Embryonic facial prominence (tissue), 1 donor: ENCODE measurements around the gene MEIS3.

ENCODE experiments used
- DNase-seq: peaks from one replicate; pipeline ENCODE4 v3.0.0-alpha.2; 2016; ENCODE audit errors: extremely low spot score

Gene MEIS3

GRCh38 chr19:47419030-47419783 is at the start of gene MEIS3:
Gene MEIS3 (minus strand): TSS chr19:47419527. CDS start chr19:47419081, 446 bp downstream.
- no peak for DNase-seq

DNA sequence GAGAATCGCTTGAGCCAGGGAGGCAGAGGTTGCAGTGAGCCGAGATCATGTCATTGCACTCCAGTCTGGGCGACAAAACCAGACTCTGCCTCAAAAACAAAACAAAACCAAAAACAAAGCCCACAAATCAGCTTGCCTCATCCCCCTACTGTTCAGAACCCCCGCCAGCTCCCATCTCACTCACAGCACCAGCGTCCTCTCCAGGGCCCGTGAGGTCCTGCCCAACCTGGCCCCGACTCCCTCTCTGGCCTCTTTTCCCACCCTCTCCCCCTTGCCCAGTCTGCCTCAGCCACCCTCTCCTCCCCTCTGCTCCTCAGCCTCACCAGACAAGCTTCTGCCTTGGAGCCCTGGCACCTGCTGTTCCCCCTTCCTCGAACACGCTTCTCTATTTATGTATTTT is 48.6 kb upstream of the MEIS3 start:
- DNase-seq = no peak

DNA sequence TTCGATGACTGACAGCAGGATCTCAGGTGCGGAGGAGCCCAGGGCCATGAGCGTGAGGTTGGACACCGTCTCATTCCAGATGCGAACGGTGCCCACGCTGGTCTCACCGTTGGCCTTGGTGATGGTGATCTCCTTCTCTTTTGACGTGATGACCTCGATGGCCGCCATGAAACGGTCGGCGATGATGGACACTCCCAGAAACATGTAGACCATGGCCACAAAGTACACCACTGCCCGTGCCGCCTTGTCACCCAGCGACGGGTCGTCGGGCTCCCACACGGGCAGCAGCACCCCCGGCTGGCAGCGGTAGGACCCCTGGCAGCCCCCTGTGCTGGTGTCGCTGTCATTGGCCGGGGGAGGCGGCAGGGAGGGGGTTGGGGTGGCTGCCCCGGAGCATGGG is 46.6 kb upstream of the MEIS3 start:
- no peak for DNase-seq

GRCh38 chr19:47464675-47465419 is 45.5 kb upstream of the MEIS3 start:
- DNase-seq = no peak

- no peak for DNase-seq
Observed at GRCh38 chr19:47461876-47462275, 42.5 kb upstream of the MEIS3 start.

GRCh38 chr19:47459477-47459876 is 40.1 kb upstream of the MEIS3 start:
- DNase-seq = no peak

DNA sequence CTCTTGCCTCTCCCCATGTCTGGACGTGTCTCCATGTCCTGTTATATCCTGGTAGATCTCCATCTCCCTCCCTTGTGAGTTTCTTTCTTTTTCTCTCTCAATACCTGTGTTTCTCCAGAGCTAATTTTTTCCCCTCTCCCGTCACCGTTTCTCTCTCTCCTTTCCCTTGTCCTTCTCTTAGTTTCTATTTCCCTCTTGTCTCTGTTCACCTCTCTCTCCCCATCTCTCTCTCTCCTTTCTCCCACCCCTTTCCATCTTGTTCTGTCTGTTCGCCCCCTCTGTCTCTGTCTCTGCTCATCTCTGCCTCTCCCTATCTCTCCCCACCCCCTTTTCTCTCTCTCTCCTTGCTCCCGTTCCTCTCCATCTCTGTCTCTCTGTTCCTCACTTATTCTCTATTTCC is 39.3 kb upstream of the MEIS3 start:
- no peak for DNase-seq

DNA sequence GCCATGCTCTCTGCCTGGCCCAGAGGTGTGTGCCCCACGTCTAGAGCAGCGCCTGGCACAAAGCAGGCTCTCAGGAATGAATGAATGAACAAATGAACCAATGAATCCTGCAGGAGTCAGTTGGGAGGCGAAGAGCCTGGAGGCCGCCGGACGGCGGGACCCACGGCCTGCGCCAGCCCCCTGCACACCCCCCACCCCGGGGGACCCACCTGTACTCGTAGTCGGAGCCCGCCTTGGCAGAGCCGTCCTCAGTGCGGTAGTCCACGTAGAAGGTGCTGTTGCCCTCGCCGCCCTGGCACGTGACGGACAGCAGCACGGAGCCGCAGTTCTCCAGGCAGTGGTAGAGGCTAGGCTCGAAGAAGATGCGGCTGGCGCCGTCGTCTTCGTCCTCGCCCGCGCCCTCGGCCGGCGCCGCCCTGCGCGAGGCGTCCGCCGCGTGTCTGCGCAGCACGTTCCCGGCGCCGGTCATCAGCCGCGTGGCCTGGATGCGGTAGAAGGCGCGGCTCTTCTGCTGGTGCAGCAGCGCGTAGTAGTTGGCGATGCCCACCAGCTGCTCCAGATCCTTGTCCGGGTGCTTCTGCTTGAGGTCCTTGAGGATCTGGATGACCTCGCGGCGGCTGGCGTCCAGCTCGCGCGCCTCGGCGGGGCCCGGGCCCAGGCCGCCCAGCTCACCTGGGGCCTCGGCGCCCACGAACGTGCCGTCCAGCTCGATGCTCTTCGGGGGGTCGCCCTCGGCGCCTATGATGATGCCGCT is 37.6 kb upstream of the MEIS3 start:
- no peak for DNase-seq

DNA sequence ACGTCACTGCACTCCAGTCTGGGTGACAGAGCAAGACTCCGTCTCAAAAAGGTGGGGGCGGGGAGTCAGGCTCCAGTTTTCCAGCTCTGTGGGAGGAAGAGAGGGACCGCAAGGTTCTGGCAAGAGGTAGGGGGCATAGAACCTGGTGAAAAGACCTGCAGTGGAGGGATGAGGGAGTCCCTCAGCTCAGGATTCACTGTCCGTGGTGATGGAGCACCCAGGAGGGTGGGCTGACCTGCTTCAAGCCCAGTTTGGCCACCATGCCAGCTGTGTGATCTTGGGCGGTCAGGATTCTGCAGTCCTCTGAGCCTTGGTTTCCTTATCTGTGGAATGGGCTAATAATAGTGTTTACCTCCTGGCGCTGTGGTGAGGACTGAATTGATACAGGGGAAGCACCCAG is 31.2 kb upstream of the MEIS3 start:
- DNase-seq = no peak

GRCh38 chr19:47448360-47448727 is 29.0 kb upstream of the MEIS3 start:
- DNase-seq = no peak

DNA sequence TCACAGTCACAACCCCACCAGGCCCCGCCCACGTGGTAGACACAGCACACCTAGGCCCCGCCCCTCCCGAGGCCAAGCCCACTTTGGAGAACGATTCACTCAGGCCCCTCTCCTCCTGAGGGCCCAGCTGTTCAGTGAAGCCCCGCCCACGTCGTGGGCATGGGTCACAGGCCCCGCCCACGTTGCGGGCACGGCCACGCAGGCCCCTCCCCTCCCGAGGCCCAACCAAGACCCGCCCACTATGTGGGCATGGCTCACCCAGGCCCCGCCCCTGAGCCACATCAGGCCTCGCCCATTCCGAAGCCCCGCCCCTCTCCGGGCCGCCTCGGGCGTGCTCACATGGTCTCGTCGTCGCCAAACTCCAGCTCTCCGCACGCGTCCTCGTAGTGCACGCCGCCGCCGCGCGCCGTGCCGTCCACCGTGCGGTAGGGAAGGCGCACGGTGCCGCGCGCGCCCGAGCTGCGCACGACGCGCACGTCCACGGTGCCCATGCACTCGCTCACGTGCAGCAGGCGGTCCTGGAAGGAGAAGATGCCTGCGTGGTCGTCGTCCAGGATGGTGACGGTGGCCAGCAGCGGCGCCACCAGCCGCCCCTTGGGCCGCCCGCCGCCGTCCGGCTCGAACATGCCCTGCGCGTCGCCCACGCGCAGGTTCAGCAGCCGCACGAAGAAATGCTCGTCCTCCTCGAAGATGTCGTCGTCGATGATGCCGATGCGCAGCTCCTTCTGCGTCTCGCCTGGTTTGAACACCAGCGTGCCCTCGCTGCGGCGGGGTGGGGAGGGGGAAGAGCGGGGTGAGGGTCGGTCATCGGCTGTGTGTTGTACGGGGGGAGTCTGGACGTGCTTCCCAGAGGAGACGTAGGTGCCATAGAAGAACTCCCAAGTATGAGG is 28.4 kb upstream of the MEIS3 start:
- no peak for DNase-seq

GRCh38 chr19:47446534-47447469 is 27.5 kb upstream of the MEIS3 start:
- no peak for DNase-seq

DNA sequence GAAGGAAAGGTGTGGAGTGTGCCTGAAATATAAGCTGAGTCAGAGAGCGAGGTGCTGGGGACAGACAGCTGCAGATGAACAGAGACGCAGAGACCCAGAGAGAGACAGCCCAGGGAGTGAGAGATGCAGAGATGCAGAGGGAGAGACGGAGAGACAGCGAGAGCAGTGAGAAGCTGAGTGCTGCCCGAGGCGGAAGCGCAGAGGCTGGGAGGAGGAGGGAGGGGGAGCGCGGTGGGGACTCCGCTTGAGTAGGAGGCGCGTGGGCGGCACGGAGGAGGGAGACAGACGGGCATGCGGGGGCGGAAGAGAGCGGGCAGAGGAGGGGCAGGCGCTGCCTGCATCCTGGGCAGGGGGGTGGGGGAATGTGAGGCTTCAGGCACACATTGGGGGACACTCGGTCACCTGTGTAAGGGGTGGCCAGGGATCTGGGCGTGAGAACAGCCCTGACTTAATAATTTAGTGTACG is 26.6 kb upstream of the MEIS3 start:
- DNase-seq = no peak

GRCh38 chr19:47445527-47445926 is 26.2 kb upstream of the MEIS3 start:
- DNase-seq = no peak

GRCh38 chr19:47444388-47444821 is 25.1 kb upstream of the MEIS3 start:
- DNase-seq = no peak

DNA sequence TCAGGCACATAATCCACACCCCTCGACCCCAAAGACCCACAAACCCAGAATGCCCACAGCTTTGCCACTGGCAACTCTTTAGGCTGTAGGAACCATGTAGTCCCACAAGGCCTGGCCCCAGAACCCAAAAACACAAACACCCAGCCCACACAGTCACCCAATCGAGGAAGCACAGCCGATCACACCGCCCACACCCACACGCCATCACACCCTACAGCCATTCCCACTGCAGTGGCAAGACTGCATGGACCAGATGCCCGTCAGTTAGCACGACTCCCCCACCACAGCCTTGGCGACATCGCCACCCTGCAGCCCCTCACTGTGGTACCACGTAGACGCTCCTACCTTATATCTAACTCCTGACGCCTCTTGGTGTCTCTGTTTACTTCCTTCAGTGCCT is 24.0 kb upstream of the MEIS3 start:
- no peak for DNase-seq

GRCh38 chr19:47438793-47439220 is 19.5 kb upstream of the MEIS3 start:
- DNase-seq = no peak

GRCh38 chr19:47437500-47437899 is 18.2 kb upstream of the MEIS3 start:
- no peak for DNase-seq

- no peak for DNase-seq
Observed at GRCh38 chr19:47436712-47437401, 17.5 kb upstream of the MEIS3 start.
